Neural cell (in vitro differentiated cells): ENCODE measurements around the gene LIPC. TPM values are rescaled to one million over a fixed set of nuclear protein-coding genes. Genes with fewer than 3 reads are reported as not detected.

Source experiments
- H2AFZ ChIP-seq: fragments of 200-600, 300-800 bp; sonication (generic), shearing (Covaris generic); 2 replicates; pipeline ENCODE4 v1.6.0; 2014; ENCODE audit warnings: low read depth, mild to moderate bottlenecking, antibody characterized with exemption, low read length, moderate library complexity
- H3F3A ChIP-seq: fragments of 200-600 bp; shearing (Covaris generic); 2 replicates; pipeline ENCODE4 v1.6.1; 2016; ENCODE audit warnings: mild to moderate bottlenecking, moderate library complexity, mixed read lengths, antibody characterized with exemption, low read length; ENCODE audit not compliant: insufficient read depth, poor library complexity, severe bottlenecking
- H3K27ac ChIP-seq: fragments of 200-600, 300-800 bp; sonication (generic), shearing (Covaris generic); 2 replicates; pipeline ENCODE4 v1.5.1; 2014; ENCODE audit warnings: mild to moderate bottlenecking, low read length, moderate library complexity
- H3K27me3 ChIP-seq: fragments of 300-800, 200-600 bp; sonication (generic), shearing (Covaris generic); 2 replicates; pipeline ENCODE4 v1.6.0; 2014; ENCODE audit warnings: mild to moderate bottlenecking, low read depth, low read length, moderate library complexity; ENCODE audit not compliant: insufficient read depth
- H3K36me3 ChIP-seq: fragments of 300-800, 200-600 bp; sonication (generic), shearing (Covaris generic); 2 replicates; pipeline ENCODE4 v1.5.1; 2014; ENCODE audit warnings: mild to moderate bottlenecking, antibody characterized with exemption, low read length, moderate library complexity; ENCODE audit not compliant: insufficient read depth
- H3K4me2 ChIP-seq: fragments of 300-800, 200-600 bp; sonication (generic), shearing (Covaris generic); 2 replicates; pipeline ENCODE4 v1.6.0; 2014; ENCODE audit warnings: mild to moderate bottlenecking, low read length
- H3K4me3 ChIP-seq: fragments of 300-800, 200-600 bp; sonication (generic), shearing (Covaris generic); 2 replicates; pipeline ENCODE4 v1.5.1; 2014; ENCODE audit warnings: mild to moderate bottlenecking, low read length, moderate library complexity
- H3K79me2 ChIP-seq: fragments of 200-600 bp; shearing (Covaris generic); replicated peaks from 2 replicates; pipeline ENCODE4 v1.6.0; 2014; ENCODE audit warnings: mild to moderate bottlenecking, low read length, moderate library complexity; ENCODE audit not compliant: insufficient read depth
- H3K9ac ChIP-seq: fragments of 300-800, 200-600 bp; sonication (generic), shearing (Covaris generic); 2 replicates; pipeline ENCODE4 v1.6.1; 2016; ENCODE audit warnings: mild to moderate bottlenecking, low read length, mixed read lengths
- H3K9me2 ChIP-seq: fragments of 200-600 bp; shearing (Covaris generic); 2 replicates; pipeline ENCODE4 v1.6.1; 2016; ENCODE audit warnings: mild to moderate bottlenecking, low read length, mixed read lengths; ENCODE audit not compliant: insufficient read depth
- H3K9me3 ChIP-seq: fragments of 200-600, 300-800 bp; sonication (generic), shearing (Covaris generic); 2 replicates; pipeline ENCODE4 v1.6.1; 2016; ENCODE audit warnings: mild to moderate bottlenecking, mixed run types, low read length, moderate library complexity, mixed read lengths
- H4K20me1 ChIP-seq: fragments of 200-600 bp; shearing (Covaris generic); 2 replicates; pipeline ENCODE4 v1.6.1; 2016; ENCODE audit warnings: mild to moderate bottlenecking, mixed run types; ENCODE audit not compliant: insufficient read depth
- CTCF ChIP-seq: fragments of 450-650 bp; IDR thresholded peaks from 2 replicates; pipeline ENCODE4 v1.5.1; 2014; ENCODE audit warnings: antibody characterized with exemption, mild to moderate bottlenecking, moderate library complexity; ENCODE audit not compliant: poor library complexity, severe bottlenecking
- EP300 ChIP-seq: fragments of 450-650 bp; conservative IDR thresholded peaks from 2 replicates; pipeline ENCODE4 v1.6.1; 2014; ENCODE audit warnings: antibody characterized with exemption, mild to moderate bottlenecking, moderate library complexity; ENCODE audit not compliant: poor library complexity, severe bottlenecking
- EZH2 ChIP-seq: fragments of 200-600, 300-800 bp; shearing (Covaris generic), sonication (generic); IDR thresholded peaks from 2 replicates; pipeline ENCODE4 v1.6.1; 2014; ENCODE audit warnings: antibody characterized with exemption, low read length, borderline replicate concordance, mild to moderate bottlenecking; ENCODE audit not compliant: insufficient read depth, poor library complexity, severe bottlenecking
- MXI1 ChIP-seq: fragments of 450-650 bp; conservative IDR thresholded peaks from 2 replicates; pipeline ENCODE4 v1.6.1; 2014; ENCODE audit warnings: antibody characterized with exemption, mild to moderate bottlenecking; ENCODE audit not compliant: poor library complexity, severe bottlenecking
- POLR2AphosphoS5 ChIP-seq: IDR thresholded peaks from 2 replicates; pipeline ENCODE4 v1.6.1; 2012
- RAD21 ChIP-seq: fragments of 450-650 bp; conservative IDR thresholded peaks from 2 replicates; pipeline ENCODE4 v1.6.1; 2014; ENCODE audit warnings: antibody characterized with exemption, mild to moderate bottlenecking, moderate library complexity
- TAF1 ChIP-seq: IDR thresholded peaks from 2 replicates; pipeline ENCODE4 v1.6.1; 2012; ENCODE audit warnings: low read depth
- polyA plus RNA-seq: library from polyadenylated mRNA; depleted of rRNA; stranded (reverse); fragments of >200 nt; gene quantifications from 2 replicates; pipeline ENCODE4 v1.2.3, GENCODE V29; 2014
- TF ChIP-seq, protein P1 (sequence below): IDR thresholded peaks from 2 replicates; pipeline ENCODE4 v1.6.1; 2012; ENCODE audit warnings: borderline replicate concordance

The LIPC gene
- polyA plus RNA-seq, 1 donor from 2014 or later, result not detected

GRCh38 chr15:58551084-58551763 is 119.4 kb downstream of the LIPC start:
- Histone ChIP-seq H3K79me2 (no peaks in the 10 kb centered on the region), H2AFZ (no peak overlapping the region), H3K9me3 (no peaks in the 10 kb centered on the region), H3K4me3 (no peak overlapping the region), H4K20me1 (no peaks in the 10 kb centered on the region), H3K36me3 (no peaks in the 10 kb centered on the region), H3K9ac (no peak overlapping the region), H3K27ac (no peak overlapping the region), H3K4me2 (no peak overlapping the region), H3K27me3 (no peaks in the 10 kb centered on the region), H3K9me2 (no peaks in the 10 kb centered on the region), H3F3A (no peaks in the 10 kb centered on the region)
- TF ChIP-seq POLR2AphosphoS5, result no peak
- TF ChIP-seq, protein P1, sequence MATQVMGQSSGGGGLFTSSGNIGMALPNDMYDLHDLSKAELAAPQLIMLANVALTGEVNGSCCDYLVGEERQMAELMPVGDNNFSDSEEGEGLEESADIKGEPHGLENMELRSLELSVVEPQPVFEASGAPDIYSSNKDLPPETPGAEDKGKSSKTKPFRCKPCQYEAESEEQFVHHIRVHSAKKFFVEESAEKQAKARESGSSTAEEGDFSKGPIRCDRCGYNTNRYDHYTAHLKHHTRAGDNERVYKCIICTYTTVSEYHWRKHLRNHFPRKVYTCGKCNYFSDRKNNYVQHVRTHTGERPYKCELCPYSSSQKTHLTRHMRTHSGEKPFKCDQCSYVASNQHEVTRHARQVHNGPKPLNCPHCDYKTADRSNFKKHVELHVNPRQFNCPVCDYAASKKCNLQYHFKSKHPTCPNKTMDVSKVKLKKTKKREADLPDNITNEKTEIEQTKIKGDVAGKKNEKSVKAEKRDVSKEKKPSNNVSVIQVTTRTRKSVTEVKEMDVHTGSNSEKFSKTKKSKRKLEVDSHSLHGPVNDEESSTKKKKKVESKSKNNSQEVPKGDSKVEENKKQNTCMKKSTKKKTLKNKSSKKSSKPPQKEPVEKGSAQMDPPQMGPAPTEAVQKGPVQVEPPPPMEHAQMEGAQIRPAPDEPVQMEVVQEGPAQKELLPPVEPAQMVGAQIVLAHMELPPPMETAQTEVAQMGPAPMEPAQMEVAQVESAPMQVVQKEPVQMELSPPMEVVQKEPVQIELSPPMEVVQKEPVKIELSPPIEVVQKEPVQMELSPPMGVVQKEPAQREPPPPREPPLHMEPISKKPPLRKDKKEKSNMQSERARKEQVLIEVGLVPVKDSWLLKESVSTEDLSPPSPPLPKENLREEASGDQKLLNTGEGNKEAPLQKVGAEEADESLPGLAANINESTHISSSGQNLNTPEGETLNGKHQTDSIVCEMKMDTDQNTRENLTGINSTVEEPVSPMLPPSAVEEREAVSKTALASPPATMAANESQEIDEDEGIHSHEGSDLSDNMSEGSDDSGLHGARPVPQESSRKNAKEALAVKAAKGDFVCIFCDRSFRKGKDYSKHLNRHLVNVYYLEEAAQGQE, result no peak
- TF ChIP-seq RAD21, result no peak
- no peak for TF ChIP-seq EP300

- Histone ChIP-seq H4K20me1 (no peaks in the 10 kb centered on the region), H3K79me2 (no peaks in the 10 kb centered on the region), H3K27ac (no peak overlapping the region), H2AFZ (no peak overlapping the region), H3K9ac (no peak overlapping the region), H3K27me3 (no peaks in the 10 kb centered on the region), H3K9me2 (no peaks in the 10 kb centered on the region), H3K4me2 (no peak overlapping the region), H3F3A (no peaks in the 10 kb centered on the region), H3K36me3 (no peaks in the 10 kb centered on the region), H3K9me3 (no peaks in the 10 kb centered on the region), H3K4me3 (no peak overlapping the region)
- TF ChIP-seq TAF1, result no peak
- TF ChIP-seq CTCF, result no peak
- no peak for TF ChIP-seq EZH2
- TF ChIP-seq POLR2AphosphoS5, result no peak
- no peak for TF ChIP-seq EP300
- TF ChIP-seq RAD21, result no peak
- no peak for TF ChIP-seq MXI1
Measured at GRCh38 chr15:58551764-58552504, 120.1 kb downstream of the LIPC start.
